Fibroblast of lung (primary cell): Measurements from ENCODE around the gene SLMAP. TPM values are rescaled to one million over a fixed set of nuclear protein-coding genes. Genes with fewer than 3 reads are reported as not detected.

Experiments used
- DNase-seq, 2 donors: peaks; one replicate each; pipeline versions ENCODE4 v3.0.0 to v3.0.0-alpha.2; 2010; ENCODE audit warnings: low read depth in 2 of 2
- H2AFZ ChIP-seq: 2 replicates; pipeline ENCODE4 v1.5.1; 2012; ENCODE audit warnings: low read length, control low read depth, inconsistent platforms
- H3K27ac ChIP-seq: 2 replicates; pipeline ENCODE4 v1.5.1; 2011; ENCODE audit warnings: low read length, control low read depth; ENCODE audit not compliant: insufficient read depth
- H3K27me3 ChIP-seq: 2 replicates; pipeline ENCODE4 v1.5.1; 2011; ENCODE audit warnings: mild to moderate bottlenecking, low read length; ENCODE audit not compliant: control insufficient read depth, insufficient read depth
- H3K36me3 ChIP-seq: 2 replicates; pipeline ENCODE4 v1.5.1; 2011; ENCODE audit warnings: low read length; ENCODE audit not compliant: control insufficient read depth, insufficient read depth
- H3K4me1 ChIP-seq: 2 replicates; pipeline ENCODE4 v1.5.1; 2011; ENCODE audit warnings: low read length; ENCODE audit not compliant: control insufficient read depth, insufficient read depth; ENCODE audit errors: extremely low read depth
- H3K4me2 ChIP-seq: 2 replicates; pipeline ENCODE4 v1.5.1; 2011; ENCODE audit warnings: low read length, control low read depth; ENCODE audit not compliant: insufficient read depth; ENCODE audit errors: extremely low read depth
- H3K4me3 ChIP-seq, 4 experiments: fragments of 200-600 bp in 1 of 4; sonication (generic) in 1 of 4; replicated peaks in 1 of 4; 2 replicates each; pipeline ENCODE4 v1.5.1; 2011 to 2016; ENCODE audit warnings: low read length in 4 of 4, low read depth in 3 of 4, mild to moderate bottlenecking in 3 of 4, control low read depth in 2 of 4, inconsistent platforms in 1 of 4, mixed read lengths in 1 of 4; ENCODE audit not compliant: insufficient read depth in 1 of 4; ENCODE audit errors: control extremely low read depth in 1 of 4
- H3K79me2 ChIP-seq: 2 replicates; pipeline ENCODE4 v1.5.1; 2012; ENCODE audit warnings: mild to moderate bottlenecking, low read length, inconsistent platforms; ENCODE audit not compliant: control insufficient read depth, insufficient read depth
- H3K9ac ChIP-seq: 2 replicates; pipeline ENCODE4 v1.5.1; 2011; ENCODE audit warnings: mild to moderate bottlenecking, low read length, control low read depth; ENCODE audit not compliant: insufficient read depth
- H3K9me3 ChIP-seq: 2 replicates; pipeline ENCODE4 v1.5.1; 2012; ENCODE audit warnings: low read depth, low read length; ENCODE audit not compliant: control insufficient read depth, insufficient read depth
- H4K20me1 ChIP-seq: 2 replicates; pipeline ENCODE4 v1.5.1; 2011; ENCODE audit warnings: low read length; ENCODE audit not compliant: control insufficient read depth, insufficient read depth; ENCODE audit errors: extremely low read depth
- EZH2 ChIP-seq: IDR thresholded peaks from 2 replicates; pipeline ENCODE4 v1.5.1; 2012; ENCODE audit warnings: low read length, control low read depth, mild to moderate bottlenecking; ENCODE audit errors: missing control alignments
- polyA plus RNA-seq, 2 donors: library from polyadenylated mRNA; depleted of rRNA in 1 of 2; stranded (reverse) in 1 of 2; unstranded in 1 of 2; fragments of >200 nt; gene quantifications; 2 replicates each; pipeline ENCODE4 v1.2.1, GENCODE V29; 2011 to 2012; ENCODE audit warnings: missing spikeins in 1 of 2
- total RNA-seq: library from RNA; depleted of rRNA; stranded (reverse); fragments of >200 nt; gene quantifications from 2 replicates; pipeline ENCODE4 v1.2.1, GENCODE V29; 2014
- TF ChIP-seq, protein P1 (sequence below), 2 donors: IDR thresholded peaks in 1 of 2; conservative IDR thresholded peaks in 1 of 2; 1 replicate in 1 of 2; 2 replicates in 1 of 2; pipeline ENCODE4 v1.5.1; 2011 to 2012; ENCODE audit warnings: low read length in 2 of 2, control low read depth in 1 of 2, inconsistent platforms in 1 of 2, low read depth in 1 of 2, mild to moderate bottlenecking in 1 of 2

Gene SLMAP
- total and polyA plus RNA-seq, 2 donors (not counting 1 experiment from before 2014, with no cell fraction given): 35.3 to 55.5 TPM

DNA sequence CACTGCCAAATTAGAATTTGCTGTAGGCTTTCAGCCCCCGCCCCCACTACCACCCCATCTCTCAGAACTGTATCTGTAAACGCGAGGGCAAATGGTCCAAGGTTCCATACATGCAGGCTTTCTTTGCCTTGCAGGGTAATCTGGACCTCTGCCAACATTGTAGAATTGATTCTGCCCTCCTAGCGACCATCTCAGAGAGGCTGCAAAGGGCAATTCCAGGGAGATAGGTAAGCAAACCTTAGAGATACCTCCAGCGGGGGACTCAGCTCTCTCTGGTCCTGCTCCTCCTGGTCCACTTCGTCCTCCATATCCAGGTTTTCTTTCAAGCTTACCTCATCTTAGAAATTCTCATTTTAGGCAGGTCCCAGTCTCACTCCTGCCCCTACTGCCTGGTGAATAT is 64.4 kb downstream of the SLMAP start:
- DNase-seq: no peak
- TF ChIP-seq, protein P1, sequence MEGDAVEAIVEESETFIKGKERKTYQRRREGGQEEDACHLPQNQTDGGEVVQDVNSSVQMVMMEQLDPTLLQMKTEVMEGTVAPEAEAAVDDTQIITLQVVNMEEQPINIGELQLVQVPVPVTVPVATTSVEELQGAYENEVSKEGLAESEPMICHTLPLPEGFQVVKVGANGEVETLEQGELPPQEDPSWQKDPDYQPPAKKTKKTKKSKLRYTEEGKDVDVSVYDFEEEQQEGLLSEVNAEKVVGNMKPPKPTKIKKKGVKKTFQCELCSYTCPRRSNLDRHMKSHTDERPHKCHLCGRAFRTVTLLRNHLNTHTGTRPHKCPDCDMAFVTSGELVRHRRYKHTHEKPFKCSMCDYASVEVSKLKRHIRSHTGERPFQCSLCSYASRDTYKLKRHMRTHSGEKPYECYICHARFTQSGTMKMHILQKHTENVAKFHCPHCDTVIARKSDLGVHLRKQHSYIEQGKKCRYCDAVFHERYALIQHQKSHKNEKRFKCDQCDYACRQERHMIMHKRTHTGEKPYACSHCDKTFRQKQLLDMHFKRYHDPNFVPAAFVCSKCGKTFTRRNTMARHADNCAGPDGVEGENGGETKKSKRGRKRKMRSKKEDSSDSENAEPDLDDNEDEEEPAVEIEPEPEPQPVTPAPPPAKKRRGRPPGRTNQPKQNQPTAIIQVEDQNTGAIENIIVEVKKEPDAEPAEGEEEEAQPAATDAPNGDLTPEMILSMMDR (conservative IDR thresholded peaks at IDR 0.05 in 1 of 2, IDR thresholded peaks at IDR 0.05 in 1 of 2; ENCODE audit: low read depth in 1 of 2, low read length in 2 of 2): no peak
- no peak for TF ChIP-seq EZH2
- no peaks in the 10 kb centered on the region for H3K4me1 ChIP-seq
- H3K9ac ChIP-seq: no peak overlapping the region
- H3K4me3 ChIP-seq: no peak overlapping the region
- H4K20me1 ChIP-seq: no peaks in the 10 kb centered on the region
- H3K27ac ChIP-seq: no peak overlapping the region
- no peaks in the 10 kb centered on the region for H3K9me3 ChIP-seq
- no peaks in the 10 kb centered on the region for H3K27me3 ChIP-seq
- H3K4me2 ChIP-seq: no peak overlapping the region
- H3K36me3 ChIP-seq: no peaks in the 10 kb centered on the region
- H3K79me2 ChIP-seq: peaks cover 10% of the 10 kb centered on the region
- H2AFZ ChIP-seq: no peak overlapping the region

DNA sequence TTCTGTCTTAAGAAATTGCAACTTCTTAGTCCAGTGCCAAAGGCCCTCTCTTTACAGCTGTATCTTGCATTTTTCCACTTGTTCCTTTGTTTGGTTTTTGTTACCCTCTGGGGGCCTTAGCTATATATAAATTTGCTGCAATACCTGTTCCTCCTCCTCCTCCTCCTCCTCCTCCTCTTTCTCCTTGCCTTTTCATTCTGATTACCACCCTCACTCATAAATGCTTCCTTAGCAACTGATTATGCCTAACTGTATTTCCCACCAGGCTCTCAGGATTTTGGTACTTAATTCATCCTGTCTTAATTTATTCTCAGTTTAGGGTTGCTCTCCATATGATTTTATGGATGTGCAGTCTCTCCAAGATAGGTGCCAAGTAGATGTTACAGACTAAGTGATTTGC is 65.7 kb downstream of the SLMAP start:
- Histone ChIP-seq H2AFZ (no peak overlapping the region), H3K36me3 (no peaks in the 10 kb centered on the region), H3K27me3 (no peaks in the 10 kb centered on the region), H3K79me2 (peaks cover 12% of the 10 kb centered on the region), H3K4me1 (no peaks in the 10 kb centered on the region), H3K9ac (no peak overlapping the region), H3K4me2 (no peak overlapping the region), H3K9me3 (no peaks in the 10 kb centered on the region), H3K27ac (no peak overlapping the region), H3K4me3 (no peak overlapping the region), H4K20me1 (no peaks in the 10 kb centered on the region)
- TF ChIP-seq, protein P1 (conservative IDR thresholded peaks at IDR 0.05 in 1 of 2, IDR thresholded peaks at IDR 0.05 in 1 of 2; ENCODE audit: low read depth in 1 of 2, low read length in 2 of 2): no peak
- no peak for TF ChIP-seq EZH2
- no peak for DNase-seq

DNA sequence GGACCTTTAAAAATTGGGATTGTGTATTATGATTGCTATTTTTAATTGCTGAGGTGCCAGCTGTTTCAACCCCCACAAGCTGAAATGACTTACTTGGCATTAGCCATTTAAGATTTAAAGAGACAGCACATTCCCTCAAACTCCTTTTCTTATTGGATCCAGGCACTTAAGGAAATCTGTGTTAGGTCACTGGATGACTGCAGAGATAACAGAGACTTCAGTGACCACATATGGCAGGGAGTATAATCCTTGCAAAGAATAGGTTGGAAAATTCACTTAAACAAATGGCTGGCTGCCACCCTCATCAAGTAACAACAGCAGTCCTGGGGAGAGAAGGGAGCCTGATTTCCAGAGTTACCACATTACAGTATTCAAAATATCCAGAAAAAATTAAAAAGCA is 66.6 kb downstream of the SLMAP start:
- no peaks in the 10 kb centered on the region for H3K27me3 ChIP-seq
- no peak overlapping the region for H3K4me3 ChIP-seq
- TF ChIP-seq, protein P1 (conservative IDR thresholded peaks at IDR 0.05 in 1 of 2, IDR thresholded peaks at IDR 0.05 in 1 of 2; ENCODE audit: low read depth in 1 of 2, low read length in 2 of 2): no peak
- TF ChIP-seq EZH2: no peak
- no peaks in the 10 kb centered on the region for H3K36me3 ChIP-seq
- no peak overlapping the region for H3K27ac ChIP-seq
- peak in 1 of 2 donors; percentile 33 for DNase-seq
- peaks cover 10% of the 10 kb centered on the region for H3K79me2 ChIP-seq
- H3K4me2 ChIP-seq: no peak overlapping the region
- H4K20me1 ChIP-seq: no peaks in the 10 kb centered on the region
- H3K9ac ChIP-seq: no peak overlapping the region
- no peaks in the 10 kb centered on the region for H3K4me1 ChIP-seq
- no peaks in the 10 kb centered on the region for H3K9me3 ChIP-seq
- H2AFZ ChIP-seq: no peak overlapping the region
